Head of caudate nucleus (tissue), 42 donors: Measurements from ENCODE around the gene NSFL1C.
"Not testable (repeated sequence)": the region's sequence is repeated elsewhere in the genome, so short reads cannot be mapped to it uniquely, and the experiment has no call there.

Experiments used
- DNase-seq, 42 donors: peaks; one replicate each; pipeline versions ENCODE4 v3.0.0 to v3.0.0-alpha.2; 2020 to 2021; ENCODE audit warnings: mixed read lengths in 7 of 42
- intact Hi-C: fragments of 100-400 bp; cut with DNase I; formaldehyde crosslinking; loops from one replicate; pipeline ENCODE4 v1.15.0; 2022

Gene NSFL1C

DNA sequence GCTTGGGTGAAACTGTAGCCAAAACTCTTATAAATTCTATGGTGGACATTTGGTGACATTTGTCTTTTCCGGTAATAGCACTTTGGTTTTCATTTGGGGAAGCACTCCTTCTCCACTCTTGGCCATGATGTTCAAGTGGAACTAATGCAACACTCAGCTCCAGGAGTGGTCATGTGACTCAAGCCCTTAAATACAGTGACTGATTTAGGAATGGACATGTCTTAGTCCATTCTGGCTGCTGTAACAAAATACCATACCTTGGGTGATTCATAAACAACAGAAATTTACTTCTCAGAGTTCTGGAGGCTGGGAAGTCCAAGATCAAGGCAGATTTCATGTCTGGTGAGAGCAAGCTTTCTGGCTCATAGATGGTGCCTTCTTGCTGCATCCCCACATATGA, 63.0 kb downstream of the NSFL1C start:
- DNase-seq = peak in 1 of 42 donors; percentile 9
- intact Hi-C loops = no loop called here

DNA sequence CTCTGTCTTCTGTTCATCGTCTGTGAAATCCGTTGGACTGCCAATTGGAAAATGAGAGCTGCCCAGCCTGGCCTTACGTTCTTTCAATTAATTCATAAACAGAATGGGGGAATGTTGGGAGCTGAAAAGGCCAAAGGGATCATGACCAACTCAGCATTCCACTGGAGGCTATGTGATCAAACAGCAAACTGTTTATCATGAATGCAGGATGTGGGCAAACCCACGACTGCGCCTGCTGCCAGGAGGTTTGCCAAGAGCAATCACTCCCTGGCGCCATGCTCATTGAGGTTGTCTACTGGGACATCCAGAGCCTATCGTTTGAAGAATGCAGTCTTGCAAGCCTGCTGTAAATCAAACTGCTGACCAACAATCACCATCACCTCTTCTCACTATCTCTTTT, 64.5 kb downstream of the NSFL1C start:
- DNase-seq = peak in 1 of 42 donors; percentile 6
- intact Hi-C loops = no loop called here

DNA sequence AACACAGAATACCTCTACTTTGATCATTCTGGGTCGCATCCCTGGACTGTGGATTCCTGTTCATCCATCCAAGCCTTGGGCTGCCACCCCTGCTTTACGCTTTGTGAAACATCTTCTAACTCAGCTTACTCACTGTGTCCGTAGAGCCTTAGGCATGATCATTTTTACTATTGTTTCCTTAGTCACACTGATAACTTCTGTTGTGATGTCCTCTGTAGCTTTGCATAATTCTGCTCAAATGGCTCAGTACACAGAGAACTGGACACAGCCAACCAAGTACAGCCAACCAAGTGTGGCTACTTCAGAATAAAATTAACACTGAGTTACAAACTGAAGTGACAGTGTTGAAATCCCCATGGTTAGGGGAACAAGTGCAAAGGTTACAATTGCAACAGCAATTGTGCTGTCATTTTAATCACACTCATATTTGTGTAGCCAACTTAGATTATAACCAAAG, 65.2 kb downstream of the NSFL1C start:
- intact Hi-C loops = no loop called here
- peak in 1 of 42 donors; percentile 19 for DNase-seq

DNA sequence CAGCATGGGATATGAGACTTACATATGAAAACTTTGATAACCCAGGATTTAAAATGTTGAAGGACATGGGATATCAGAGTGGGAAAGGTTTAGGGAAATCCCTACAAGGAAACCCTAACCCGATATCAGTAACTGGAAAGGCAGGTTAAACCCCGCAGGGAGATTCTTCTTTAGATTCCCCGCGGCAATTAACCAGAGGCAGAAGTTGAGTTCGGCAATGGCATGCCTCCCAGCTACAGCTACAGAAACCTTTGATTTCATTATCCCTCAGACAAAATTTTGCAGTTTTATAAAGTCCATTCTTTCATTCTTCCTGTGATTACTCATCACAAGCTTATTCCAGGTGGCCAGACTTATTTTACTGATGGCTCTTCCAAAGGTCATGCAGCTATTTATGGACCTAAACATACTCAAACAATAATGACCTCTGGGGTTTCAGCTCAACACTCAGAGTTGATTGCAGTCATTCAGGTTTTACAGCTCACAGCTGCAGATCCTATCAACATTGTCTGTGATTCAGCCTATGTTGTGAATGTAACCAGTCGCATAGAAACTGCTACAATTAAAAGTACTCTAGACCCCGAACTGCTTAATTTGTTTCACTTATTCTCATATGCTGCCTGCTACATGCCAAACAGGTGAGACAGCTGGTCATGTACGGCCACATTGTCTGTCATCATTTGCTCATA, 66.8 kb downstream of the NSFL1C start:
- peak in 1 of 42 donors; percentile 10 for DNase-seq
- intact Hi-C loops = not testable (repeated sequence)

DNA sequence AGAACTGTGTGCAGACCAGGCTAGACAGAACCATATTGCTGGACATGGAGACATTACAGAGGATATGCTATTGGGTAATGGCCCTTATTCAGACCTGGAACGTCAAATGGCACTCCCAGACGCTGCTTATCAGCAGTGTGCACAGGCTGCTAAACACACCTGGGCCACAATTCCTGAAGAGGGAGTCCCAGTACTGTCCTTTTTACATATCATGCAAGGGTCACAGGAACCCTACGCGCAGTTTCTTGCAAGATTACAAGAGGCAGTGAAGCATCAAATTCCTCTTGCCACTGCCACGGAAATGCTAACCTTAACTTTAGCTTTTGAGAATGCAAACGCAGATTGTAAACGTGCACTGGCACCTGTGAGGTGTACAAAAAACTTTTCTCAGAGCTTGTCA, 68.5 kb downstream of the NSFL1C start:
- intact Hi-C loops = not testable (repeated sequence)
- DNase-seq = peak in 1 of 42 donors; percentile 8

DNA sequence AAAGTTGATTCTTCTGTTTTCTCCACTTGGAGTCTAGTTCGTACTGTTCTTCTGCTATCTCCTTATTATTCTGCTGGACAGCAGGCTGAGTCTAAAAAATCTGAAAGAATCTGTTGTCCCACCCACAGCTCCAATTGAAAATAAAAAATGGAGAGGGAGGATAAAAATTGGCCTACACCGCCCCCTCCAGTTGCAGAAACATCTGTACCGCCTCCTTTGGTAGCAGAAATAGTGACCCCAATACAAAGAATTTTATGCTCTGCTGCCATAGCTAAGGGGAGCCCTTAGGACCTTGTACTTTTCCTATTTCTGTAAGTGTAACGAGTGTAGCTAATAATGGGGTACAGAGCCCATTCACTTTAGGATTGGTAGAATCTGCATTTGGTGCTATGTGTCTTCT, 68.9 kb downstream of the NSFL1C start:
- DNase-seq = peak in 3 of 42 donors; percentile 22 to 62 (median 32)
- intact Hi-C loops = no loop called here

DNA sequence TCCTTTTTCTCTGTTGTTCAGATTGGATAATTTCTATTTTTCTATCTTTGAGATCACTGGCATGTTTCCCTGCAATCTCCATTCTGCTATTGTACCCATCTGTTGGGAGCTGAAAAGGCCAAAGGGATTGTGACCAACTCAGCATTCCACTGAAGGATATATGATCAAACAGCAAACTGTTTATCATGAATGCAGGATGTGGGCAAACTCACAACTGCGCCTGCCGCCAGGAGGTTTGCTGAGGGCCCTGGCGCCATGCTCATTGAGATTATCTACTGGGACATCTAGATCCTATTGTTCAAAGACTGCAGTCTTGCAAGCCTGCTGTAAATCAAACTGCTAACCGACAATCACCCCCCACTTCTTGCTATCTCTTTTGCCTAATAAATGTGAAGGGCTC, 69.9 kb downstream of the NSFL1C start:
- intact Hi-C loops = no loop called here
- peak in 1 of 42 donors; percentile 12 for DNase-seq

DNA sequence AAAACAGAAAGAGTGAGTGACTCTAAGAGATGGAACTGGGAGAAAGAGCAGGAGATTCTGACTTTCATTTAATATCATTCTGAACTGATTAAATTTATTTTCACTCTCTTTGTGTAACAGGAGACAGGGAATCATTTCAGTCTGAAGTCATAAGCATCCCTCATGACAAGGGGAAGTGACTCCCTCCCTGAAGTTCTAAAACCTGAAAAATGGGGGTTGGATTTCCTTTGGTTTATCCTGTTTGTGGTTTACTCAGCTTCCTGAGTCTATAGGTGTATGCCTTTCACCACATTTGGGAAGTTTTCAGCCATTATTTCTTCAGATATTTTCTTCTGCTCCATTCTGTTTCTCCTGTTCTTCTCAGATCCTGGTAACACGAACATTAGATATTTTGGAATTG, 70.4 kb downstream of the NSFL1C start:
- intact Hi-C loops = no loop called here
- no peak for DNase-seq

DNA sequence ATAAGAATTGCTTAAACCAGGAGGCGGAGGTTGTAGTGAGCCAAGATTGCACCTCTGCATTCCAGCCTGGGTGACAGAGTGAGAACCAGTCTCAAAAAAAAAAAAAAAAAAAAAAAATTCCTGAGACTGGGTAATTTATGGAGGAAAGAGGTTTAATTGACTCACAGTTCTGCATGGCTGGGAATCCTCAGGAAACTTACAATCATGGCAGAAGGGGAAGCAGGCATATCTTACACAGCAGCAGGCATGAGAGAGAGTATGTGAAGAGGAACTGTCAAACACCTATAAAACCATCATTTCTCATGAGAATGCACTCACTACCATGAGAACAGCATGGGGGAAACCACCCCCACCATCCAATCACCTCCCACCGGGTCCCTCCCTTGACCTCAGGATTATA, 72.0 kb downstream of the NSFL1C start:
- intact Hi-C loops = loop anchor here (5.0 kb wide), 1 partner anchor 67 kb away; the partner anchor contains the start of gene SDCBP2
- DNase-seq = peak in 1 of 42 donors; percentile 10

DNA sequence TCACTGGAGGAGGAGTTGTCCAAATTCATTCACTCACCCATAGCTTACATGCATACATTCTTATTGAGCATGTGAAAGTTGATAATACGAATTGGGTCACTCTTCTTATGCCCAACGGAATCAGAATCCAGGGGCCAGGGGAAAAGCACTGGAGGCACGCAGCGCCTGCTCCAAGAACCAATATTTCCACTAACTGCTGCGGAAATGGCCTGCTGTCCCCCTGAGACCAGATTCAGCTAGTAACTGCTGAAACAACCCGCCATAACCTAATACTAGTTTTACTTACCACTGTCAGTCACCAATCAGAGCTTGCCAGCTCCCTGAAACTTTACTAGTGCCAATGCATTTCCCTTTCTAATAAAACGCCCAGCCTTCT, 73.2 kb downstream of the NSFL1C start:
- DNase-seq = peak in 1 of 42 donors; percentile 19
- intact Hi-C loops = loop anchor here (5.0 kb wide), 1 partner anchor 66 kb away; the partner anchor contains the start of gene SDCBP2

DNA sequence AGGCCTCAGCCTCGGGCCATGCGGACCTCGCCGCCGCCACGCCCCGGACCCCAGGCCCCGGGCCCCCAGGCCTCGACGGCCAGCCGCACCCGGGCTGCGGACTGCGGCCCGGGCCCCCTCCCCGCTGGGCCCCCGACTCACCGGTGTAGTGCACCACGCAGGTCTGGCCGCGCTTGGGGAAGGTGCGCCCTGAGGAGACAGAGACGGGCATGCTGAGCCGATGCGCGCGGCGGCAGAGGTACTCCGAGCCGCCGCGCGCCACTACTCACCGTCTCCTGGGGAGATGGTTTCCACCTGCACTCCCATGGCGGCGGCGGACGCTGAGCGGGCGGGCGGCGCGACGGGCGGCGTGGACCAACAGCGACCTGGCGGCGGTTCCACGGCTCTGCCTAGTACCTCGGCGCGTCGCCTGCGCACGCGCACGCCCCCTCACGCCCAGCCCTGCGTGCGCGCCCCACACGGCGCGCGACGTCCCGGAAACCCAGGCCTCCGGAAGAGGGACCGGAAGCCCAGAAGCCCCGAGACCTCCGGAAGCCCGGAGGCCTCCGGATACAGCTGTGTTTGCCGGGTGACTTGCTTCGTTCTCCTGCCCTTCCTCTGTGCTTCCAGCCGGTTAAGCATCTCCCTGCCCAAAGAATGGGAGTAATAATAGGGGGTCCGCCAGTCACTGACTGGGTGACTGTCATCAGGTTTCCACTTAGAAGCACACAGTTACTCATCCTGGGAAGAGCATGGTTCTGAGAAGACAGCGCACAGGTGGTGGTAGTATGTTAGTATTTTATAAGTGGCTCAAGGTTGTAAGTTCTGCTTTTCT, 73.7 kb downstream of the NSFL1C start, which contains the start of gene FKBP1A:
FKBP1A (minus strand) TSS at position 362 of the 814 bp plus-strand sequence; CDS start at position 306, 56 bp downstream.
- intact Hi-C loops = loop anchor here (5.0 kb wide), 1 partner anchor 66 kb away; the partner anchor contains the start of gene SDCBP2
- DNase-seq = peak; percentile 67 to 95 (median 89)

DNA sequence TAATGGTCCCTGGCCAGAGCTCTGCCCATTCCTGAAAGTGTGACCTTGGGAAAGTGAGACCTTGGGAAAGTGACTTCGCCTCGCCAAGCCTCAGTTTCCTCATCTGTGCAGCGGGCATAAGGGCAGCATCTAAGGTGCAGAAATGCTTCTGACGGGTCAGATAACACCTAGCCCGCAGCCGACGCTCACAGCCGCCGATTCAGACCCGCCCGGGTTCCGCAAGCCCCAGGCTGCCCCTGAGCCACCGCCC, 74.3 kb downstream of the NSFL1C start:
- no peak for DNase-seq
- intact Hi-C loops = loop anchor here (5.0 kb wide), 1 partner anchor 65 kb away; the partner anchor contains the start of gene SDCBP2
